K562 (cell line): ENCODE results near the gene GGA2. TPM values are rescaled to one million over a fixed set of nuclear protein-coding genes. Genes with fewer than 3 reads are reported as not detected.

Source experiments
- ATAC-seq: fragments of 200-7000 bp; cut with Tn5 transposase; 3 replicates; pipeline ENCODE4 v1.9.1; 2020; ENCODE audit warnings: moderate library complexity
- BruUV-seq: library from RNA; stranded (reverse); fragments of 400-500 nt; replicated peaks from 2 replicates; lab custom pipeline; 2021; lab: Mats Ljungman, UMichigan
- CTCF ChIA-PET: fragments of 300-600 bp; formaldehyde crosslinking; extraction: SDS; loops from one replicate; lab custom pipeline; 2021; ENCODE audit warnings: low intra/inter-chr PET ratio; lab: Yijun Ruan, JAX
- POLR2A ChIA-PET: fragments of 300-600, 350-650 bp; sonication (Branson Sonifier 250); formaldehyde crosslinking; extraction: SDS; loops from one replicate; lab custom pipeline; 2021; ENCODE audit warnings: antibody characterized with exemption, inconsistent platforms; lab: Yijun Ruan, JAX
- DNase-seq, 4 experiments: peaks; one replicate each; pipeline versions ENCODE4 v3.0.0 to v3.0.0-alpha.2; 2011 to 2018; ENCODE audit warnings: low spot score in 3 of 4, mixed read lengths in 3 of 4; ENCODE audit errors: extremely low read depth in 1 of 4
- FAIRE-seq: peaks from 2 replicates; lab custom pipeline; 2011; peaks lifted over from hg19 to GRCh38; lab: Jason Lieb, UNC
- H2AFZ ChIP-seq: 2 replicates; pipeline ENCODE4 v1.6.0; 2011; ENCODE audit warnings: low read depth, low read length, control low read depth, inconsistent platforms
- H3K27ac ChIP-seq: fragments of 200-600 bp; 3 replicates; pipeline ENCODE4 v1.8.0; 2011; ENCODE audit warnings: low read depth, mild to moderate bottlenecking, control low read depth, inconsistent platforms, low read length, moderate library complexity, mixed read lengths; ENCODE audit errors: extremely low read depth
- H3K27me3 ChIP-seq, 2 experiments: fragments of 300-600 bp in 1 of 2; 2 replicates in 1 of 2; 3 replicates in 1 of 2; pipeline versions ENCODE4 v1.6.0 to v1.8.0; 2011; ENCODE audit warnings: inconsistent platforms in 2 of 2, low read length in 2 of 2, mild to moderate bottlenecking in 1 of 2, mixed read lengths in 1 of 2, moderate library complexity in 1 of 2; ENCODE audit not compliant: control insufficient read depth in 2 of 2, insufficient read depth in 2 of 2
- H3K36me3 ChIP-seq: fragments of 300-600 bp; 3 replicates; pipeline ENCODE4 v1.8.0; 2011; ENCODE audit warnings: mild to moderate bottlenecking, low read length, inconsistent platforms; ENCODE audit not compliant: control insufficient read depth, insufficient read depth
- H3K4me1 ChIP-seq, 2 experiments: fragments of 200-600 bp in 1 of 2; replicated peaks in 1 of 2; 2 replicates in 1 of 2; 3 replicates in 1 of 2; pipeline versions ENCODE4 v1.5.1 to v1.8.0; 2011; ENCODE audit warnings: inconsistent platforms in 2 of 2, low read length in 2 of 2, mild to moderate bottlenecking in 1 of 2, mixed read lengths in 1 of 2, moderate library complexity in 1 of 2; ENCODE audit not compliant: control insufficient read depth in 2 of 2, insufficient read depth in 2 of 2
- H3K4me2 ChIP-seq: 2 replicates; pipeline ENCODE4 v1.6.1; 2011; ENCODE audit warnings: low read length, control low read depth, inconsistent platforms, mixed read lengths; ENCODE audit not compliant: insufficient read depth
- H3K4me3 ChIP-seq: fragments of 200-600 bp; sonication (generic), shearing (Covaris generic); 2 replicates; pipeline ENCODE4 v1.5.1; 2016; ENCODE audit warnings: control low read depth, inconsistent platforms
- H3K79me2 ChIP-seq: fragments of 200-600 bp; 3 replicates; pipeline ENCODE4 v1.8.0; 2011; ENCODE audit warnings: low read length, inconsistent platforms; ENCODE audit not compliant: control insufficient read depth, insufficient read depth
- H3K9ac ChIP-seq, 2 experiments: 2 replicates each; pipeline versions ENCODE4 v1.6.0 to v1.6.1; 2011; ENCODE audit warnings: low read depth in 2 of 2, low read length in 2 of 2, control low read depth in 1 of 2, inconsistent platforms in 1 of 2, mild to moderate bottlenecking in 1 of 2, mixed read lengths in 1 of 2; ENCODE audit not compliant: insufficient read depth in 1 of 2
- H3K9me1 ChIP-seq: one replicate; pipeline ENCODE4 v1.6.0; 2011; ENCODE audit warnings: inconsistent platforms, mild to moderate bottlenecking, low read length, moderate library complexity; ENCODE audit not compliant: control insufficient read depth, insufficient read depth
- H3K9me3 ChIP-seq: replicated peaks from 2 replicates; pipeline ENCODE4 v1.5.1; 2011; ENCODE audit warnings: low read depth, low read length, inconsistent platforms; ENCODE audit not compliant: control insufficient read depth, insufficient read depth
- H4K20me1 ChIP-seq: replicated peaks from 2 replicates; pipeline ENCODE4 v1.6.1; 2011; ENCODE audit warnings: low read length, inconsistent platforms, mixed read lengths; ENCODE audit not compliant: control insufficient read depth, insufficient read depth
- CEBPB ChIP-seq: fragments of 450-650 bp; IDR thresholded peaks from 2 replicates; pipeline ENCODE4 v1.6.1; 2016; ENCODE audit warnings: missing genetic modification characterization, missing compliant biosample characterization
- FOXM1 ChIP-seq, 2 experiments: fragments of 450-650 bp in 1 of 2; sonication (generic) in 1 of 2; formaldehyde crosslinking in 1 of 2; IDR thresholded peaks; 2 replicates each; pipeline versions ENCODE4 v1.6.1 to v1.9.0; 2017 to 2022; ENCODE audit warnings: low read depth in 2 of 2, mild to moderate bottlenecking in 2 of 2, missing genetic modification reagents in 1 of 2, moderate library complexity in 1 of 2
- KAT8 ChIP-seq: fragments of 450-650 bp; IDR thresholded peaks from 2 replicates; pipeline ENCODE4 v1.6.1; 2016; ENCODE audit warnings: low read depth, mild to moderate bottlenecking
- TAF1 ChIP-seq: IDR thresholded peaks from 2 replicates; pipeline ENCODE4 v1.6.1; 2011; ENCODE audit warnings: mild to moderate bottlenecking, low read length, moderate library complexity; ENCODE audit not compliant: insufficient read depth, control insufficient read depth, severe bottlenecking; ENCODE audit errors: extremely low read depth
- ZNF121 ChIP-seq: sonication (generic); formaldehyde crosslinking; conservative IDR thresholded peaks from 2 replicates; pipeline ENCODE4 v1.8.0; 2022; ENCODE audit warnings: missing genetic modification reagents
- WGBS: fragments of 100-300 bp; shearing (Covaris generic); methylation state at CpG from one replicate; pipeline ENCODE4 v1.1.6; 2016; ENCODE audit warnings: low coverage, mixed read lengths; ENCODE audit not compliant: insufficient coverage; ENCODE audit errors: missing lambda C conversion rate; 5-methylcytosine and 5-hydroxymethylcytosine counted together
- in situ Hi-C: fragments of 300-500 bp; cut with MboI; formaldehyde crosslinking; loops from 4 replicates; pipeline ENCODE4 v1.15.0; 2018; ENCODE audit warnings: inconsistent platforms, mixed read lengths
- intact Hi-C: fragments of 100-400 bp; cut with micrococcal nuclease; formaldehyde crosslinking; loops from 2 replicates; pipeline ENCODE4 v1.14.2; 2022
- polyA plus RNA-seq, 8 experiments: library from polyadenylated mRNA; depleted of rRNA in 4 of 8; stranded (reverse) in 5 of 8; unstranded in 3 of 8; fragments of >200 nt; fragmentation: Nextera tagmentation in 2 of 8; fragmentation: Illumina TruSeq in 1 of 8; extraction: Ambion mirVana in 2 of 8; extraction: Trizol in 1 of 8; gene quantifications; 2 replicates each; pipeline versions ENCODE4 v1.2.1 to v1.2.3, GENCODE V29; 2011 to 2014; ENCODE audit warnings: inconsistent platforms in 1 of 8, missing spikeins in 1 of 8
- total RNA-seq, 7 experiments: library from RNA; depleted of rRNA in 6 of 7; stranded (reverse); fragments of >200 nt in 6 of 7; fragmentation: Illumina TruSeq in 2 of 7; extraction: Trizol in 2 of 7; gene quantifications; 2 replicates each; pipeline versions ENCODE4 v1.2.1 to v1.2.3, GENCODE V29; 2011 to 2021; ENCODE audit warnings: low replicate concordance in 1 of 7

Gene GGA2
- total and polyA plus RNA-seq, 9 of the 15 experiments (the other 6 are each of a cell fraction or from before 2014, with no cell fraction given) = 11.9 to 133 (median 66.3) TPM

DNA sequence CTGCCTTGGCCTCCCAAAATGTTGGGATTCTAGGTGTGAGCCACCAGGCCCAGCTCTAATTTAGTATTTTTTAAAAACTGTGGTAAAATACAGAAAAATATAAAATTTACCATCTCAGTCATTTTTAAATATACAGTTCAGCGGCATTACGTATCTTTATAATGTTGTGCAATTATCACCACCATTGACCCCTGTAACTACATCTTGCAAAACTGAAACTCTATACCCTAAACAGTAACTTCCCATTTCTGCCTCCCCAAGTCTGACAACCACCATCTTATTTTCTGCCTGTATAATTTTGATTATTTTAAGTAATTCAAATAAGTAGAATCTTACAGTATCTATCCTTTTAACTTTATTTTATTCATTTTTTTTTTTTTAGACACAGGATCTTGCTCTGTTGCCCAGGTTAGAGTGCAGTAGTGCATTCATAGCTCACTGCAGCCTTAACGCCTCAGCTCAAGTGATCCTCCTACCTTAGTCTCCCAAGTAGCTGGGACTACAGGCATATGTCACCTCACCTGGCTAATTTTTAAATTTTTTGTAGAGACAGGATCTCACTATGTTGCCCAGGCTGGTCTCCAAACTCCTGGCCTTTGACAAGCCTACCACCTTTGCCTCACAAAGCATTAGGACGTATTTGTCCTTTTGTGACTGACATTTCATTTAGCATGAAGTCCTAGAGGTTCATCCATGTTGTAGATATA lies 10.9 kb upstream of the GGA2 start:
- Histone ChIP-seq H4K20me1 (no peaks in the 10 kb centered on the region), H3K4me3 (no peak overlapping the region), H3K79me2 (no peaks in the 10 kb centered on the region), H3K27me3 (no peaks in the 10 kb centered on the region), H2AFZ (no peak overlapping the region), H3K27ac (no peak overlapping the region), H3K9me3 (no peaks in the 10 kb centered on the region), H3K9ac (no peak overlapping the region), H3K36me3 (peaks cover 64% of the 10 kb centered on the region; the same call in 2 of the 3 replicates), H3K4me1 (peaks cover 5 to 8% of the 10 kb centered on the region in 2 experiments; a peak in 3 of 5 replicates), H3K4me2 (no peak overlapping the region), H3K9me1 (no peaks in the 10 kb centered on the region)
- intact Hi-C loops (no loop called here), in situ Hi-C loops (no loop called here)
- POLR2A ChIA-PET = interaction anchor here (0.6 to 1.4 kb wide), 6 partner anchors 9 to 54 kb away, joined by 3 to 7 read pairs (median 4); partner anchors contain the start of genes EARS2, GGA2 and UBFD1
- BruUV-seq = no TSS peak
- DNase-seq (no peak), ATAC-seq (no peak), FAIRE-seq (no peak)
- TF ChIP-seq ZNF121 (CRISPR knock-in tag) = peak; percentile 81
- TF ChIP-seq KAT8 = no peak
- TF ChIP-seq CEBPB = peak; percentile 19; the same call in 1 of the 2 replicates
- no peak for TF ChIP-seq FOXM1 (IDR thresholded peaks at IDR 0.05; ENCODE audit: low read depth)
- no peak for TF ChIP-seq FOXM1 (CRISPR knock-in tag; IDR thresholded peaks at IDR 0.05; ENCODE audit: low read depth)
- TF ChIP-seq TAF1 = no peak
- 70% methylated on average over 4 of the region's 4 CpGs for WGBS
- CTCF ChIA-PET = no interaction called here
